Measurements from ENCODE around the gene MUC6.

MUC6 gene

DNA sequence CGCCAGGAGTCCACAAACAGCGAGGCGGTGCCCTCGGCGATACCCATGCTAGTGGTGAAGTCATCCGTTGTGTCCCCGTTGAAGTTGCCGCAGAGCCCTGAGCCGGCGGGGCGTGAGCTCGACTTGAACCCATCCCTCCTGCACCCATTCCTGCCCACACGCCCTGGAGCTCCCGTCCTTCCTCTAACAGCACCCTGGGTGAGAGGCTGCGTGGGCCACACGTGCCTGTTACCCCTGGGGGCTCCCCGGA, 8.3 kb downstream of the MUC6 start:
- Histone ChIP-seq H3K4me1 (ENCODE audit: control insufficient read depth, insufficient read depth, low read length) (no peaks in the 10 kb centered on the region), H3K27ac (ENCODE audit: extremely low read depth, low read depth, low read length) (no peak overlapping the region), H3K9me3 (ENCODE audit: control insufficient read depth, insufficient read depth, low read depth, low read length) (no peaks in the 10 kb centered on the region), H3K36me3 (ENCODE audit: control insufficient read depth in 2 of 2, insufficient read depth in 1 of 2, low read length in 2 of 2) (no peaks in the 10 kb centered on the region), H3K4me3 (ENCODE audit: low read depth, low read length) (no peak overlapping the region)
- TF ChIP-seq ZNF223 (tag by site-specific recombination; IDR thresholded peaks at IDR 0.05), result no peak
- TF ChIP-seq ZNF239 (tag by site-specific recombination; IDR thresholded peaks at IDR 0.05), result no peak
- no peak for TF ChIP-seq ZNF660 (tag by site-specific recombination; IDR thresholded peaks at IDR 0.05)
- TF ChIP-seq, protein P1, sequence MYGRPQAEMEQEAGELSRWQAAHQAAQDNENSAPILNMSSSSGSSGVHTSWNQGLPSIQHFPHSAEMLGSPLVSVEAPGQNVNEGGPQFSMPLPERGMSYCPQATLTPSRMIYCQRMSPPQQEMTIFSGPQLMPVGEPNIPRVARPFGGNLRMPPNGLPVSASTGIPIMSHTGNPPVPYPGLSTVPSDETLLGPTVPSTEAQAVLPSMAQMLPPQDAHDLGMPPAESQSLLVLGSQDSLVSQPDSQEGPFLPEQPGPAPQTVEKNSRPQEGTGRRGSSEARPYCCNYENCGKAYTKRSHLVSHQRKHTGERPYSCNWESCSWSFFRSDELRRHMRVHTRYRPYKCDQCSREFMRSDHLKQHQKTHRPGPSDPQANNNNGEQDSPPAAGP (tag by site-specific recombination; IDR thresholded peaks at IDR 0.05), result no peak
- CTCF ChIA-PET, result interaction anchor here (0.6 kb wide), 1 partner anchor 12 kb away, joined by 4 read pairs; no protein-coding TSS in a partner anchor
- POLR2A ChIA-PET, result no interaction called here

DNA sequence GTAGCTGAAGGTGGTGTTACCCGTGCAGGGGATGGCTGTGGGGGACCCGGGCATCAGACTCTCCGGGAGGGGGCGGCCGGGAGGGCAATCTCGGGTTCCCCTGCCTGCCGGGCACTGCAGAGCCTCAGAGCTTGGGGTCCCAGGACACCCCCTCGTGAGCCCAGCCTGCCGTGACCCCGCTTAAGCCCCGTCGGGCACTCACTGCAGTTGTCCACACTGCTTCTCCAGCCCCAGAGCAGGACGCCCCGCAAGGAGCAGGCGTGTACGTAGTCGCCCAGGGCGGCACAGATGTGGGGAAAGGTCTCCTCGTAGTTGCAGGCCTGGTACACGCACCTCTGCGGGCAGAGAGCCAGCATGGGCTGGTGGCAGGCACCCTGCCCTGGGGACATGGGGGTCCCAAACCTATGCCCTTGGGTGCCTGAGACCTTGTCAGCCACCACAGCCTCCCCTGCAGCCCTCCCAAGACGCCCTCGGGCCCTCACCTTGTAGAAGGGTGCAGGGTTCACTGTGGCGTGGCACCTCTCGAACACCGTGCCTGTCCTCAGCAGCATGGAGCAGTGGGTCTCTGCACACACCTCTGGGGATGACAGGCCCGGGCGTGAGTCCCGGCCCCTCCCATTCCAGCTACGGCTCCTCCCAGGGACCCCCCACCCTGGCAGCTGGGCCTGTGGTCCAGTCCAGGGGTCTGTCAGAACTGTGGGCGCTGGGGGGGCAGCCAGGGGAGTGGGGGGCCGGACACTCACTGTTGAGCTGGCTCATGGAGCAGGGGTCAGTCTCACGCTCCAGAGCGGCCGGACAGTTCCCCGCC, 8.8 kb downstream of the MUC6 start:
- POLR2A ChIA-PET, result no interaction called here
- Histone ChIP-seq H3K4me1 (ENCODE audit: control insufficient read depth, insufficient read depth, low read length) (no peaks in the 10 kb centered on the region), H3K36me3 (ENCODE audit: control insufficient read depth in 2 of 2, insufficient read depth in 1 of 2, low read length in 2 of 2) (no peaks in the 10 kb centered on the region), H3K4me3 (ENCODE audit: low read depth, low read length) (no peak overlapping the region), H3K27ac (ENCODE audit: extremely low read depth, low read depth, low read length) (no peak overlapping the region), H3K9me3 (ENCODE audit: control insufficient read depth, insufficient read depth, low read depth, low read length) (no peaks in the 10 kb centered on the region)
- TF ChIP-seq ZNF621 (tag by site-specific recombination; IDR thresholded peaks at IDR 0.05), result no peak
- TF ChIP-seq ZNF433 (tag by site-specific recombination; IDR thresholded peaks at IDR 0.05; ENCODE audit: low read depth), result no peak
- TF ChIP-seq, protein P2, sequence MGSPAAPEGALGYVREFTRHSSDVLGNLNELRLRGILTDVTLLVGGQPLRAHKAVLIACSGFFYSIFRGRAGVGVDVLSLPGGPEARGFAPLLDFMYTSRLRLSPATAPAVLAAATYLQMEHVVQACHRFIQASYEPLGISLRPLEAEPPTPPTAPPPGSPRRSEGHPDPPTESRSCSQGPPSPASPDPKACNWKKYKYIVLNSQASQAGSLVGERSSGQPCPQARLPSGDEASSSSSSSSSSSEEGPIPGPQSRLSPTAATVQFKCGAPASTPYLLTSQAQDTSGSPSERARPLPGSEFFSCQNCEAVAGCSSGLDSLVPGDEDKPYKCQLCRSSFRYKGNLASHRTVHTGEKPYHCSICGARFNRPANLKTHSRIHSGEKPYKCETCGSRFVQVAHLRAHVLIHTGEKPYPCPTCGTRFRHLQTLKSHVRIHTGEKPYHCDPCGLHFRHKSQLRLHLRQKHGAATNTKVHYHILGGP (tag by site-specific recombination; IDR thresholded peaks at IDR 0.05), result no peak
- TF ChIP-seq ZNF561 (tag by site-specific recombination; IDR thresholded peaks at IDR 0.05; ENCODE audit: borderline replicate concordance), result no peak
- no peak for TF ChIP-seq SCRT1 (tag by site-specific recombination; IDR thresholded peaks at IDR 0.05; ENCODE audit: borderline replicate concordance)
- no peak for TF ChIP-seq ZNF23 (tag by site-specific recombination; IDR thresholded peaks at IDR 0.05; ENCODE audit: borderline replicate concordance)
- no peak for TF ChIP-seq KLF16 (tag by site-specific recombination; IDR thresholded peaks at IDR 0.05)
- no peak for TF ChIP-seq ZNF2 (tag by site-specific recombination; IDR thresholded peaks at IDR 0.05)
- CTCF ChIA-PET, result interaction anchor here (0.6 kb wide), 1 partner anchor 11 kb away, joined by 4 read pairs; no protein-coding TSS in a partner anchor

DNA sequence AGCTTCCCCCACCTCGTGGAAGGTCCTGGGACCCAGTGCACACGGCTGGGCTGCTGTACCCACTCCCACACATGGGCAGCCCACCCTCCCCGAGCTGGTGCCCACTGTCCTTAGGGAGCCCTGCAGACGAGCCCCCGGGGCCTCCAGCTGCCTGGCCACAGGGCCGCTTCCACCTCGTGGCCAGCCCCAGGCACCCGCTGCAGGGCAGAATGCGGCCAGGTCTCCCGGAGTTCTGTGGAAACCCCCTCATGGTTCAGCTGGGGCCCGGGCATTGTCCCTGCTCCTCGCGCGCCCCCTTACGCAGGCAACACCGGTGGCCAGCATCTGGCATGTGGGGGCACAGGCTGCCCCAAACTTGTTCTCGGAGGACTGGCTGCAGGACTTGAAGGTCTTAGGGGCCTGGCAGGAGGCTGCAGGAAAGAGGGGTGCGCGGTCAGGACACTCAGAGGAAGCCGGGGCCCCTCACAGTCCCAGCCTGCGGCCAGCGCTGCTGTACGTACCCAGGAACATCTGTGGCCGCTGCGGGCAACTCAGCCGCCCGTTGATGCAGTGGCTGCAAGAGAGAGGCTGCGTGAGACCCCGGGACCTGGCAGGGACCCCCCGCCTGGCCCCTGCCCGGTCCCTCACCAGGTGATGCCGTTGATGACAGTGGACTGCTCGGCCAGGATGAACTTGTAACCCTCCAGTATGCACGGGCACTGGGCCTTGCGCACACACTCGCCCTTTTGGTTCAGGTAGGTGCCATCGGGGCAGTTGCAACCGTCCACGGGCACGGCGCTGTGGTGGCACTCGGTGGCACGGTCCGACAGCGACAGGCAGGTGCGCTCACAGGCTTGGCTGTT, 9.7 kb downstream of the MUC6 start:
- no peaks in the 10 kb centered on the region for H3K9me3 ChIP-seq (ENCODE audit: control insufficient read depth, insufficient read depth, low read depth, low read length)
- H3K27ac ChIP-seq (ENCODE audit: extremely low read depth, low read depth, low read length), result no peak overlapping the region
- no peaks in the 10 kb centered on the region for H3K36me3 ChIP-seq (ENCODE audit: control insufficient read depth in 2 of 2, insufficient read depth in 1 of 2, low read length in 2 of 2)
- no peak overlapping the region for H3K4me3 ChIP-seq (ENCODE audit: low read depth, low read length)
- CTCF ChIA-PET, result no interaction called here
- no peaks in the 10 kb centered on the region for H3K4me1 ChIP-seq (ENCODE audit: control insufficient read depth, insufficient read depth, low read length)
- POLR2A ChIA-PET, result no interaction called here
- no peak for TF ChIP-seq GLI4 (tag by site-specific recombination; IDR thresholded peaks at IDR 0.05)
- no peak for TF ChIP-seq KLF10 (tag by site-specific recombination; IDR thresholded peaks at IDR 0.05)
- TF ChIP-seq, protein P3, sequence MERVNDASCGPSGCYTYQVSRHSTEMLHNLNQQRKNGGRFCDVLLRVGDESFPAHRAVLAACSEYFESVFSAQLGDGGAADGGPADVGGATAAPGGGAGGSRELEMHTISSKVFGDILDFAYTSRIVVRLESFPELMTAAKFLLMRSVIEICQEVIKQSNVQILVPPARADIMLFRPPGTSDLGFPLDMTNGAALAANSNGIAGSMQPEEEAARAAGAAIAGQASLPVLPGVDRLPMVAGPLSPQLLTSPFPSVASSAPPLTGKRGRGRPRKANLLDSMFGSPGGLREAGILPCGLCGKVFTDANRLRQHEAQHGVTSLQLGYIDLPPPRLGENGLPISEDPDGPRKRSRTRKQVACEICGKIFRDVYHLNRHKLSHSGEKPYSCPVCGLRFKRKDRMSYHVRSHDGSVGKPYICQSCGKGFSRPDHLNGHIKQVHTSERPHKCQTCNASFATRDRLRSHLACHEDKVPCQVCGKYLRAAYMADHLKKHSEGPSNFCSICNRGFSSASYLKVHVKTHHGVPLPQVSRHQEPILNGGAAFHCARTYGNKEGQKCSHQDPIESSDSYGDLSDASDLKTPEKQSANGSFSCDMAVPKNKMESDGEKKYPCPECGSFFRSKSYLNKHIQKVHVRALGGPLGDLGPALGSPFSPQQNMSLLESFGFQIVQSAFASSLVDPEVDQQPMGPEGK (tag by site-specific recombination; IDR thresholded peaks at IDR 0.05), result no peak
- TF ChIP-seq, protein P4, sequence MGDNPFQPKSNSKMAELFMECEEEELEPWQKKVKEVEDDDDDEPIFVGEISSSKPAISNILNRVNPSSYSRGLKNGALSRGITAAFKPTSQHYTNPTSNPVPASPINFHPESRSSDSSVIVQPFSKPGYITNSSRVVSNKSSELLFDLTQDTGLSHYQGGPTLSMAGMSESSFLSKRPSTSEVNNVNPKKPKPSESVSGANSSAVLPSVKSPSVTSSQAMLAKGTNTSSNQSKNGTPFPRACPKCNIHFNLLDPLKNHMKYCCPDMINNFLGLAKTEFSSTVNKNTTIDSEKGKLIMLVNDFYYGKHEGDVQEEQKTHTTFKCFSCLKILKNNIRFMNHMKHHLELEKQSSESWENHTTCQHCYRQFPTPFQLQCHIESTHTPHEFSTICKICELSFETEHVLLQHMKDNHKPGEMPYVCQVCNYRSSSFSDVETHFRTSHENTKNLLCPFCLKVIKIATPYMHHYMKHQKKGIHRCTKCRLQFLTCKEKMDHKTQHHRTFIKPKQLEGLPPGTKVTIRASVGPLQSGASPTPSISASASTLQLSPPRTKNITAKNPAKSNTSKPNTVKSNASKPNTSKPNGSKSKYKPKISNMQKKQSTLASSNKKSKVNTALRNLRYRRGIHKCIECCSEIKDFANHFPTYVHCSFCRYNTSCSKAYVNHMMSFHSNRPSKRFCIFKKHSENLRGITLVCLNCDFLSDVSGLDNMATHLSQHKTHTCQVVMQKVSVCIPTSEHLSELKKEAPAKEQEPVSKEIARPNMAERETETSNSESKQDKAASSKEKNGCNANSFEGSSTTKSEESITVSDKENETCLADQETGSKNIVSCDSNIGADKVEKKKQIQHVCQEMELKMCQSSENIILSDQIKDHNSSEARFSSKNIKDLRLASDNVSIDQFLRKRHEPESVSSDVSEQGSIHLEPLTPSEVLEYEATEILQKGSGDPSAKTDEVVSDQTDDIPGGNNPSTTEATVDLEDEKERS (tag by site-specific recombination; IDR thresholded peaks at IDR 0.05), result no peak
- TF ChIP-seq ZBTB21 (tag by site-specific recombination; IDR thresholded peaks at IDR 0.05), result no peak
- TF ChIP-seq ZFP41 (tag by site-specific recombination; IDR thresholded peaks at IDR 0.05; ENCODE audit: borderline replicate concordance), result no peak
- TF ChIP-seq, protein P5, sequence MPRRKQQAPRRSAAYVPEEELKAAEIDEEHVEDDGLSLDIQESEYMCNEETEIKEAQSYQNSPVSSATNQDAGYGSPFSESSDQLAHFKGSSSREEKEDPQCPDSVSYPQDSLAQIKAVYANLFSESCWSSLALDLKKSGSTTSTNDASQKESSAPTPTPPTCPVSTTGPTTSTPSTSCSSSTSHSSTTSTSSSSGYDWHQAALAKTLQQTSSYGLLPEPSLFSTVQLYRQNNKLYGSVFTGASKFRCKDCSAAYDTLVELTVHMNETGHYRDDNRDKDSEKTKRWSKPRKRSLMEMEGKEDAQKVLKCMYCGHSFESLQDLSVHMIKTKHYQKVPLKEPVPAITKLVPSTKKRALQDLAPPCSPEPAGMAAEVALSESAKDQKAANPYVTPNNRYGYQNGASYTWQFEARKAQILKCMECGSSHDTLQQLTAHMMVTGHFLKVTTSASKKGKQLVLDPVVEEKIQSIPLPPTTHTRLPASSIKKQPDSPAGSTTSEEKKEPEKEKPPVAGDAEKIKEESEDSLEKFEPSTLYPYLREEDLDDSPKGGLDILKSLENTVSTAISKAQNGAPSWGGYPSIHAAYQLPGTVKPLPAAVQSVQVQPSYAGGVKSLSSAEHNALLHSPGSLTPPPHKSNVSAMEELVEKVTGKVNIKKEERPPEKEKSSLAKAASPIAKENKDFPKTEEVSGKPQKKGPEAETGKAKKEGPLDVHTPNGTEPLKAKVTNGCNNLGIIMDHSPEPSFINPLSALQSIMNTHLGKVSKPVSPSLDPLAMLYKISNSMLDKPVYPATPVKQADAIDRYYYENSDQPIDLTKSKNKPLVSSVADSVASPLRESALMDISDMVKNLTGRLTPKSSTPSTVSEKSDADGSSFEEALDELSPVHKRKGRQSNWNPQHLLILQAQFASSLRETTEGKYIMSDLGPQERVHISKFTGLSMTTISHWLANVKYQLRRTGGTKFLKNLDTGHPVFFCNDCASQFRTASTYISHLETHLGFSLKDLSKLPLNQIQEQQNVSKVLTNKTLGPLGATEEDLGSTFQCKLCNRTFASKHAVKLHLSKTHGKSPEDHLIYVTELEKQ (tag by site-specific recombination; IDR thresholded peaks at IDR 0.05; ENCODE audit: borderline replicate concordance), result no peak
